ENCODE results near the gene PILRB.

GRCh38 chr7:100370303-100370702 lies 12.4 kb downstream of the PILRB start:
- TF ChIP-seq EZH2 (IDR thresholded peaks at IDR 0.05; ENCODE audit: low read depth) (no peak), CTCF (conservative IDR thresholded peaks at IDR 0.05) (no peak)
